GM21717 (cell line): ENCODE data around the gene CDC42.

Experiments used
- ATAC-seq: cut with Tn5 transposase; IDR thresholded peaks from one replicate; pipeline ENCODE4 v1.9.1; 2021; ENCODE audit warnings: mild to moderate bottlenecking, moderate library complexity; ENCODE audit not compliant: unreplicated experiment

Gene CDC42

GRCh38 chr1:22126531-22126930 is 74.0 kb downstream of the CDC42 start:
- no peak for ATAC-seq

GRCh38 chr1:22127248-22127647 is 74.7 kb downstream of the CDC42 start:
- ATAC-seq, result no peak

GRCh38 chr1:22127731-22128130 is 75.2 kb downstream of the CDC42 start:
- no peak for ATAC-seq

GRCh38 chr1:22128392-22128791 is 75.9 kb downstream of the CDC42 start:
- no peak for ATAC-seq

DNA sequence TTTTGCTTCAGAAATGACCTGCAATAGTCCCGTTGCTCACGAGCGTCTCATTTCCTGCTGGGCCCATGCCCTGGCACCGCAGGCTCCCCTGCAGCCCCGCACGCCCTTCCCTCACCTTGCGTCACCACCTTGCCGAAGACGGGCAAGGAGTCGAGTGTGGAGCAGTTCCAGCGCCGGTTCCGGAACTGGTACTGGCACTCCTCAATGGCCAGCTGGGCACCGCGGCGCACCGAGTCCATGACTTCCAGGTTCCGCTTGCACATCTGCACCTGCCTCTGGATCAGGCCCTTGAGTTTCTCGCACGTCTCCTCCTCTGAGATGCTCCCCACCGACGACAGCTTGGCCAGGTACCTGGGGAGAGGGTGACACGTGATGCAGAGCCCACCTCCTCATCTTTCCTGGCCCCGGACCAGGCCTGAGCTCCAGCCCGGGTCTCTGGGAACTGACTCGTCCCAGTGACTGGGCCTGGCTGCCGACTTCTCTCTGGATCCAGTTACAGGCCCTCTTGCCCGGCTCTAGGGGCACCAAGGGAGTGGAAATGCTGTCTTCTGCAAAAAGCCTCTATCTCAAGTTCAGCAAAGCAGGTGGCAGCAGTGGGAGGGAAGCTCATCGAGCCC is 77.1 kb downstream of the CDC42 start:
- no peak for ATAC-seq

- ATAC-seq, result no peak
These were observed 78.6 kb downstream of the CDC42 start for GRCh38 chr1:22131062-22131461.

GRCh38 chr1:22131875-22132486 is 79.5 kb downstream of the CDC42 start:
- no peak for ATAC-seq

DNA sequence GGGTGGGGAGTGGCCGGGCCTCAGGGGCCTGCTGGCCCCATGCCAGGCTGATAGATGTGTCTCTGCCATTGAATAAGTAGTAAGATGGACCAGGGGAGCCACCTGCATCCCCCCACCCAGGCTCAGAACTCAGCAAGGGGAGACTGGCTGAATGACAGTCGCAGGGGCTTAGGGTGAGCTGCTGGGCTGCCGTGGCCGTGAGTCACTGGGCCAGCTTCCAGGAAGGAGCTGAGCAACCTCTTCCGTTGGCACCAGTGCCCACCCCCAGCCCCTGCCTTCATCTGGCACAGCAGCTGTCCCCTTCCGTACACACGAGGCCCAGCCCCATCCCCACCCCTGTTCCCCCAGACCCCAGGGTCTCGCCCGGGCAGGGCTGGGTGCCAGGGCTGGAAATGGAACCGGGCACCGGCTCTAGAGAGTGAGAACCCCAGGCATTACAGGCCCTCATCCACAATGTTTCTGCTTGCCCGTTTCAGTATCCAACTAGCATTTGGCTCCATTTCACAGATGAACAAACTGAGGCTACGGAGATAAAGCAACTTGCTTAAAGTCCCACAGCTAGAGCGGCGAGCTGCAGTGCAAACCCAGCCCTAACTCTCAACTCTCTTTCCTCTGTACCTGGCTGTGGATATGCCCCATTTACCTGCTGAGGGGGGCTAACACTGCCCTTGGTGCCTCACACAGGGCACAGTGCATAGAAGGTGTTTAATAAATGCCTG is 80.2 kb downstream of the CDC42 start:
- ATAC-seq, result no peak

DNA sequence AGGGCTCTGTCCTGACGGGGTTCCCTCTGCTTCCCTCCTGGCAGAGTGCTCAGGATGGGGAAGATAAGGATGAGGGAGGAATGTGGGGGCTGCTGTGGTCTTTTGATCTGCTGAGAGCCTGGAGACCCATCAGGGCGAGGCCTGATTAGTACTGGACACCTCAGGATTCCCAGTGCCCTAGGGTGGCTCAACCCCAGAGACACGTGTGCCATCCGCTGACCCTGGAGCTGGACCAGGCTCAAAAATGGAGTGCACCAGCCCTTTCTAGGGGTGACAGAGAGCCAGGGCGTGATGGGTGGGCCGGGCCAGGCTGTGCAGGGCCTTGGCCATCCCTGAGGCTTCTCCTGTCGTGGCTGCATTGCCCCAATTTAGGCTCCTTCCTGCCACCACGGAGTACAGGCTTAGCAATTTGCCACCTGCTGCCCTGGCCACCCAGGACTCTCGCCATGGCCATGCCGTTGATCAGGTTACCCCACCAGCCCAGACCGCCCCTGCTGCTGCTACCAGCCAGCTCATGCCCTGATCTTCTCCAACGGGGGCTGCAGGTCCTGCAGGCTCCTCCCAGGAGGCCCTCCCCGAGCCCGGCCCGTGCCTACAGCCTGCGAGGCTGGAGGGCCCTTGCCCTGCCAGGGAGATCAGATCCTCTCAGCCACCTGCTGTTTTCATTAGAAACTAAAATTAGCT is 80.9 kb downstream of the CDC42 start:
- ATAC-seq, result no peak

DNA sequence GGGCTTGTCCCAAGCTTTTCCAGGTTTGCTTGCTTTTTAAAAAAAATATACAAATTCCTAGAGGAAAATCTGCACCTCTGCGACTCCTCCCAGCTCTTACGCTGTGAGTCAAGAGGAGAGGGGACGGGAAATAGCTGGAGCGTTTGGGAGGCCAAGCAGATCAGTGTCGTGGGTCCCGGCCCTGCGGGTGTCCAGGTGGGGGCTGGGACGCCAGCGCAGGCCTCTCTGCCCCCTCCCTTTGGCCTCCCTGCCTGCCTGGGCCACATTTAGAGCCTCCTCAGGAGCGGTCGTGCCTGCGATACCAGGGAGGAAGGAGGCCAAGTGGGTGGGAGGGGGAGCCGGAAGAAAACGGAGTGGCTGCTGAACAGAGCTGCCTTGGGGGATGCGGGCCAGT is 81.4 kb downstream of the CDC42 start:
- ATAC-seq, result no peak

GRCh38 chr1:22137004-22137720 is 84.7 kb downstream of the CDC42 start:
- ATAC-seq, result no peak

- ATAC-seq, result no peak
These were observed 86.6 kb downstream of the CDC42 start for GRCh38 chr1:22139066-22139594.

GRCh38 chr1:22139817-22140216 is 87.3 kb downstream of the CDC42 start:
- ATAC-seq, result no peak
